ENCODE measurements around the gene ZDHHC22.

GRCh38 chr14:77091518-77091917, 50.1 kb downstream of the ZDHHC22 start:
- no peak for TF ChIP-seq BCL11A (tag by site-specific recombination; IDR thresholded peaks at IDR 0.05; ENCODE audit: low read depth)
- TF ChIP-seq TCF7L2 (IDR thresholded peaks at IDR 0.05; ENCODE audit: borderline replicate concordance, low read depth, low read length), result no peak
- TF ChIP-seq CTCF (tag by site-specific recombination; IDR thresholded peaks at IDR 0.05), result no peak
- no peak for TF ChIP-seq ZNF501 (tag by site-specific recombination; IDR thresholded peaks at IDR 0.05)
- TF ChIP-seq ZNF580 (tag by site-specific recombination; IDR thresholded peaks at IDR 0.05), result no peak
- no peak for TF ChIP-seq ZNF16 (tag by site-specific recombination; IDR thresholded peaks at IDR 0.05; ENCODE audit: low read depth)
- TF ChIP-seq ZFP3 (tag by site-specific recombination; IDR thresholded peaks at IDR 0.05; ENCODE audit: low read depth), result no peak
- TF ChIP-seq REST (tag by site-specific recombination; IDR thresholded peaks at IDR 0.05), result no peak
- TF ChIP-seq ZBTB11 (tag by site-specific recombination; conservative IDR thresholded peaks at IDR 0.05; ENCODE audit: low read depth), result no peak
- no peak for TF ChIP-seq SCRT2 (tag by site-specific recombination; IDR thresholded peaks at IDR 0.05)
